ENCODE results near the gene KCTD17.
"Not testable (repeated sequence)": the region's sequence is repeated elsewhere in the genome, so short reads cannot be mapped to it uniquely, and the experiment has no call there.

The KCTD17 gene

GRCh38 chr22:37061611-37062375 is 10.3 kb downstream of the KCTD17 start:
- DNase-seq = no peak

DNA sequence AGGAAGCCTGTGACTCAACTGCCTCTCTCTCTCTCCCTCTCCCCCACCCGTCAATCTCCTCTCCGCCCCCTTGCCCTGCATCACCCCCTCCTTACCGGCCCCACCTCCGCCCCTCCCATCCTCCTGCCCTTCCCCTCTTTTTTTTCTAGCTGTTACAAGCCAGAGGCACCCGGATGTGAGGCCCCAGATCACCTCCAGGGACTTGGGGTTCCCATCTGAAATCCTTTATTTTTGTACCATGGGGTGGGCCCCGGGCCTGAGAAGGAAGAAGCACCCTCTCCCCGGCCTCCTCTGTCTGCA is 10.8 kb downstream of the KCTD17 start:
- no peak for DNase-seq

- DNase-seq = no peak
Measured at GRCh38 chr22:37062702-37063381, 11.3 kb downstream of the KCTD17 start.

DNA sequence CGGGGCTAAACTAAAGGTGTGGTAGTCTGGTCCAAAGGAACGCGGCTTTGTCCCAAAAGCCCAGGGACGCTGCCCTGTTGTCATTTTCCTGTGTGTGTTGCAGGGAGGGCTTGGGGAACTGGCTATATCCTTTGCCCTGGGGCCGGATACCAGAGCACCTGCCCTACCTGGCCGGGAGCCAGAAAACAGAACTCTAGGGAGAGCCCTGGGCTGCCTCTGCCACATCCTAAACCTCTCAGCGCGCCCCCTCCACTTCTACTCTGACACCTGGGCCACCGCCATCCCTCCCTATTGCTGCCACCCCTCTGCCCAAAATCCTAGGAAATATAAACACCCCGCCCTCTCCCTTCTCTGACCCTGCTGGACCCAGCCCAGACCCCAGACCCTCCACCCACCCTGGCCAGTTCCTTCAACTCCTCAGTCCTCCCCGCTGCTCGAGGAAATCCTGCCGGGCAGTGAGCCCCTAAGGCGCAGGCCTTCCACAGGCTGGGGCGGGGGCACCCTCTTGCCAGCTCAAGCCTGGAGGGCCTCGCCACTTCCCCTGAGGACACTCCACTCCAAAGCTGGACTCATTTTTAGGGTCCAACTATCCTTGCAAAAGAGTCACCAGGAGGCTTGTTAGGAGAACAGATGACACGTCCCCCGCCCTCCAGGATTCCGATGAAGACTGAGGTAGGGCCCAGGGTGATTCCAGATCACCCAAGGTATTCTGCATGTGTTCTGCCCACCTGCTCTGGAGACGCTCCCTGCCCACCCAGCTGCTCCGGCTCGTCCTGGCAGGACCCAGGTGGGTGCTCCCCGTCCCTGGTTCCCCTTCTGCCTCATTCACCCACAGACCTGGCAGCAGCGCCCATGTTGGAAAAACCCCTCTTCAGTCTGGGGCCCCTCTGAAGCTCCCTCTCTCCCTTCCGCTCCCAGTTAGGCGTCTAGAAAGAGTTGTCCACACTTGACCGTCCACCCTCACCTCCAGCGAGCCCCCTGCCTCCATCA is 12.2 kb downstream of the KCTD17 start:
- no peak for DNase-seq

DNA sequence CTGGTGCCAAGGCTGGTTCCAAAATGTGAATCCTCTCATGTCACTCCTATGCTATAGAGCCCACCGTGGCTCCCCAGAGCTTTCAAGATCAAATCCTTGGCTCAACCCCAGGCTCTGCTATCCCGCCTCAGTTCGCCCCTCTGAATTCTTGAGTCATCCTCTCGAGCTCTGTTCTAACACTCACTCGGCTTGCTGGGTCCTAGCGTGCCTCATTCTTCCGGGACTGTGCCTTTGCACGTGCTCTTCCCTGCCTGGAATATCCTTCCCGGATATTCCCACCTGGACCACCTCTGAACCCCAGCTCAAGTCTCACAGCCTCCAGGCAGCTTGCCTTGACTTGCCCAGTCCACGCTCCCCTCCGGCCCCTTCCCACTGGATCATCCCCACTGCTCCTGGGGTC is 13.0 kb downstream of the KCTD17 start:
- DNase-seq = no peak

GRCh38 chr22:37065180-37065579 is 13.6 kb downstream of the KCTD17 start:
- no peak for DNase-seq

GRCh38 chr22:37065961-37066360 is 14.4 kb downstream of the KCTD17 start:
- no peak for DNase-seq

DNA sequence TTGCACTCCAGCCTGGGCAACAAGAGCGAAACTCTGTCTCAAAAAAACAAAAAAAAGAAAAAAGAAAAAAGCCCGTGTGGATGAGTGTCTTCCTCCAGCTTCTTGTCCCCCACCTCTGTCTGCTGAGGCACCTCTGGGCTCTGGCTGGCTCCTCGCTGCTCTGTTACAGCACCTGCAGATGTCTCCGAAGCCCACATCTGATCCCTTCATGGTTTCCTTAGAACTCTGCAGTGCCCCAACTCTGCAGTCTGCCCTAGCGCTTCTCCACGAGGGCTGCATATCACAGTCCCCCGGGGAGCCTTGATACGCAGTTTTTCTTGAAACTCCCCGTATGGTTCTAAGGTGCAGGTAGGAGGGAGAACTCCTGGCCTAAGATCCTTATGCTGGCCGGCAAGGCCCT is 15.9 kb downstream of the KCTD17 start:
- no peak for DNase-seq

- no peak for DNase-seq
Measured at GRCh38 chr22:37068859-37069258, 17.3 kb downstream of the KCTD17 start.

- no peak for DNase-seq
Measured at GRCh38 chr22:37069319-37069718, 17.8 kb downstream of the KCTD17 start.

- no peak for DNase-seq
Measured at GRCh38 chr22:37069719-37070118, 18.2 kb downstream of the KCTD17 start.

DNA sequence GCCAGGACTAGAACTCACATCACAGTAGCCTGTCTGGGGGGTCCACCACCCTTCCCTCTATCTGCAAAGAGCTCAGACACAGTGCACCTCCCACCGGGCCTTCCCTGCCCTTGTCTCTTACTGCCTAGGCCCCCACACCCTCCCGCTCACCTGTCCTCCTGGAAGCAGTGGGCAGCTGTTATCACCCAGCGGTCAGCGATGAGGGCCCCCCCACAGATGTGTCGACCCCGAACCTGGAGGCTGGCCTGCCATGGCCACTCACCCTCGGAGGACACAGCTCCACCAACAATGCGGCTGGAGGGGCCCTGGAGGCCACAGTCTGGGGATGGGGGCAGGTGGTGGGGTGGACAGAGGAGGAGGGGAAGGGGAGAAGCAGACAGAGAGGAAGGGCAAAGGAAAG is 18.8 kb downstream of the KCTD17 start:
- no peak for DNase-seq

DNA sequence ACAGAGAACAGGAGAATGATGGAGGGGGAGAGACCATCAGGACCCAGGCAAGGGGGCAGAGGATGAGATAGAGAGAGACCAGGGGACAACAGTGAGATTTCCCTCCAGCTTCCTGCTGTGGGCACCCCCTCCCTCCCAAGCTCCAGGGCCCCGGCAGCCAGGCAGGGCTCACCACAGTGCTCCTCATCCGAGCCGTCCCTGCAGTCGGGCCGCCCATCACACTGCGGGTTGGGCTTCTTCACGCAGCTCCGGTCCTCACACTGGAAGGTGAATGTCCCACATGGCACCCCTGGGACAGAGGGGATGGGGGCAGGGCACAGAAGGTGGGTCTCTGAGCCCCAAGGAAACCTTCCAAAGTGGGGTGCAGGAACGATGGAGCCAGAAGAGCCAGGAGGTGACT is 19.2 kb downstream of the KCTD17 start:
- no peak for DNase-seq

- not testable (repeated sequence) for DNase-seq
Measured at GRCh38 chr22:37071850-37072592, 20.5 kb downstream of the KCTD17 start.

DNA sequence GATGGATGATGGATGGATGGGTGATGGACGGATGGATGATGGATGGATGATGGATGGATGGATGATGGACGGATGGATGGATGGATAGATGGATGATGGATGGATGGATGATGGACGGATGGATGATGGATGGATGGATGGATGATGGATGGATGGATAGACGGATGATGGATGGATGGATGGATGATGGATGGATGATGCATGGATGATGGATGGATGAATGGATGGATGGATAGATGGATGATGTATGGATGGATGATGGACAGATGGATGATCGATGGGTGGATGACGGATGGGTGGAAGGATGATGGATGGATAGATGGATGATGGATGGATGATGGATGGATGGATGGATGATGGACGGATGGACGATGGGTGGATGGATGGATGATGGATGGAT is 21.1 kb downstream of the KCTD17 start:
- no peak for DNase-seq

DNA sequence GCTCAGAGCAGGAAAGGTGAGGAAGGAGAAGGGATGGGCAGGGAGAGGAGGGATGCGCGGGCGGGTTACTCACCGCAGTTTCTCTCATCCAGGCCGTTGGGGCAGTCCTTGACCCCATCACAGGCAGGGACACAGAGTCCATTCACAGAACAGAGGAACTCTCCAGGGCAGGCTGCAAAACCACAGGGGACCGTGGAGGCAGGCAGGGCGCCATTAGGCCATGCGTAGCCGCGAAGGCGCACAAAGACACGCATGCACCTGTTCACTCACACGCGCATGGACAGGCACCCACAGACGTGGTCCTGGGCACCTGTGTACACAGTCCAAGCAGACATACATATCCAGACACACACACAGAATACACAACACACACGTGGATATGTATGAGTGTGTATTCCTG is 23.0 kb downstream of the KCTD17 start:
- DNase-seq = no peak

DNA sequence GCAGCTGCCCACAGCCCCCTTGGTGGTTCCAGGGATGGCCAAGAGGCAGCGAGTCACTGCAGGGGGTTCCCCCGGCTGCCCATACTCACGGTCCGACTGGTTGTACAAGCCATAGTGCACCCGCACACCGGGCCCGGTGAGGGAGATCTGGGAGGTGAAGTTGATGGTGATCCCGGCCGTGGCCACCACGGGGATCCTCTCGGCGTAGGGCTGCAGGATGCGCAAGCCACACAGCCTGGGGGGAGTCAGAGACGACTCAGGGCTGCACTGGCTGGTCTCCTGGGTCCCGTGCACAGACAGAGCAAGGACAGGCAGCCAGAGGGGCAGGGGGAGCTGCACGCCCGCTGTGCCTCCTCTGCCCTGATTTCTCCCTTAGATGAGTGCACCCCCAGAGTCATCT is 23.5 kb downstream of the KCTD17 start:
- DNase-seq = no peak

DNA sequence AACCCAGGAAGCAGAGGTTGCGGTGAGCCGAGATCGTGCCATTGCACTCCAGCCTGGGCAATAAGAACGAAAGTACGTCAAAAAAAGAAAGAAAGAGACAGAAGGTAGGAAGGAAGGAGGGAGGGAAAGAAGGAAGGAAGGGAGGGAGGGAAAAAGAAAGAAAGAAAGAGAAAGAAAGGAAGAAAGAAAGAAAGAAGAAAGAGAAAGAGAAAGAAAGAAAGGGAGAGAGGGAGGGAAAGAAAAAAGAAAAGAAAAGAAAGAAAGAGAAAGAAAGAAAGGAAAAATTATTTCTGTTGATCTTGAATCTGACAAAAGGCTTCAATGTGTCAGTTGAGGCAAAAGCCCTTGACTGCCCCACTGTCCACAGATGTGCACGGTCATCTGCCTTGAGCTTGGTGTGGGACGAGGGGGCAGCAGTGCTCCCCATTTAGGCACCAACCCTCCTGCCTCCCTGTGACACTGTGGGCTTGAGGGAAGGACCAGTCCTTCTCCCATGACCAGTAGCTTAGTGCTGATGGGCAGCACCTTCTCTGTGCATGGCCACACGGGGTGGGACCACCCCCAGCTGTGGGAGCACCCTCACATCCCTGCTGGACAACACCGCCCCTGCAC is 24.4 kb downstream of the KCTD17 start:
- no peak for DNase-seq

DNA sequence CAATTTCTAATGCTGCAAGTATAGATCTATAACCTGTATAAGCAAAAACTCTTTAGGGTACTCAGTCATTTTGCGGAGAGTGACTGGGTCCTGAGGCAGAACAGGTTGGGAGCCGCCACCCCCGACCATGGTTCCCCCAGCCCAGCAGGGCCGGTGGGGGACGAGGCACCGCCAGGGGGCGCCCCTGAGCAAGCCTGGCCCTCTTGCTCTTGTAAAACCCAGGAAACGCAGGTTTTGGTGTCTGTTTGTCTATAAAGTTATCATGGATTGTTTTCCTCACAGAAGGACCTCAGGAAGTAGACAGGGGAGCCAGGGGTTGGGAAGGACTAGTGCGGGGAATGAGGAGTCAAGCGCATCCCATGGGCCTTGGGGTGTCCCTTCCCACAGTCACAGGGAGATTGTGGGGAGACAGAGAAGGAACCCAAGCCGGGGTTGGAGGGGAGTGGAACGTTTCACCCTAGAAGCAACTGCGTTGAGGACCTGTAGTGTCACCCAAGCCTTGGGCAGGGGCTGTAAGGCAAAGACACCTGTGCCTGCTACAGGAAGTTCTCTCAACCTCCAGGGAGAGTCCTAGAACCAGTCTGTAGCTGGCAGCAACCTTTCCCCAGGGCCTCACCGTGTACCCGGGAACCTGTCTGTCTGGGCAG is 26.4 kb downstream of the KCTD17 start:
- DNase-seq = no peak

DNA sequence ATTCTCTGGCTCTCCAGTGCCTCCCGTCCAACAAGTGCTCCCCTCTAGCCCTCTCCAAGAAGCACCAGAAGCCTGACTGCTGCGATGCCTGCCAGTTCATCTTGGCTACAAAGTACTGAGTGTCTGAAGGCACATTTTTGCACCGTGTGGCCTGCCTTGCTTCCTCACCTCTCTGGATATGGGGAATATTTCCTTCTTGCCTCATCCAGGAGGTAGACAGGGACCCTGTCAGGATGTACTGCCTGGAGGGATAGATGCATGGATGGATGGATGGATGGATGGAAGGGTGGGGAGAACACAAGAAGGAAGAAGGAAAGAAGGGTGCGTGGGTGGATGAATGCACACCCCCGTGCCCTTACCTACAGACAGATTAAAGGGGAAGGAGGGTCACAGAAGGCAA is 27.6 kb downstream of the KCTD17 start:
- DNase-seq = no peak

DNA sequence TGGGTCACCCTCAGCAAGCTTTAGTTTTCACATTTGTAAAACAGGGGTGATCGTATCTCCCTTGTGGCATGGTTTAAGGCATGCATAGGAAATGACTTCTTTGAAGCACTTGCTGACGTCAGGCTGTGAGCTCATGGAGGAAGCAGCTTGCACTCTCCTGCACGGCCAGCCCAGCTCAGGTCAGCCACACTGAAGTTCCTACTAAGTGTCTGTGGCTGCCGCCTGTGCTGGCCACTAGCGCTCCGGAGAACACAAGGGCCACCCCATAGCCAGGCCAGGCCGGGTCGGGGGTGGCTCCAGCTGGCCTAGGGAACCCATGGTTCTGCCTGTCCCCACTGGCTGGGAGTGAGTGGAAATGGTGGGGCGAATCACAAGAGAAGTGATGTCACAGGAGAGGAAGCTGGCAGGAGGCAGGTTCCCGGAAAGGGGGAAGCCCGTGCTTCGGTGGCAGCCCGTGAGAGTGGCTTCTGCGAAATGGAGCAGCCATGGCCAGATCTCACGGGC is 28.2 kb downstream of the KCTD17 start:
- no peak for DNase-seq

DNA sequence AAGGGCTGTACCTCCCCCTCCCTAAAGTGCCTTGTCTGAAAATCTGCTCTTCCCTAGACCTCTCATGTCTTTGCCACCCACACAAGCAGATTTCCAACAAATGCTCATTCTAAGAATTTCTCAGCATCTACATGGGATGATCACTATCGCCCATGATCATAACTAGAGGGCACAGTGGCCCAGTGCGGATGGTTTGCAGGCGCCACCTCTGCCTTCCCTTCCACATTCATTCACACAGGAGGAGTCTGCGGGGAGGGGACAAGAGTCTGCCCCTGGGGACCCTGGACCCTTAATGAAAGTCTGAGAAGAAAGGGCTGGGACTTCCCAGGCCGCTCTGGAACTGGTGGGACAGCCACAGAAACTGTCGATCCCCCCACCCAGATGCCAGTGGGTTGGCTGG is 28.9 kb downstream of the KCTD17 start:
- DNase-seq = no peak
